Measurements from ENCODE around the gene PTCD3.
A peak's percentile ranks its signal among the peaks of the same experiment; 100 is the strongest.

Gene PTCD3

GRCh38 chr2:86105969-86106945 is at the start of gene PTCD3:
Gene PTCD3, plus strand, starts transcription at chr2:86106235. Its CDS starts 13 bp downstream, at chr2:86106248.
- DNase-seq (ENCODE audit: low read depth): peak; percentile 88

GRCh38 chr2:86056590-86057331 is 49.3 kb upstream of the PTCD3 start:
- no peak for DNase-seq (ENCODE audit: low read depth)

- no peak for DNase-seq (ENCODE audit: low read depth)
These were observed 44.0 kb upstream of the PTCD3 start for GRCh38 chr2:86062043-86062442.

GRCh38 chr2:86064006-86064405 is 42.0 kb upstream of the PTCD3 start:
- no peak for DNase-seq (ENCODE audit: low read depth)

GRCh38 chr2:86065512-86065911 is 40.5 kb upstream of the PTCD3 start:
- DNase-seq (ENCODE audit: low read depth): no peak

GRCh38 chr2:86066007-86066578 is 39.9 kb upstream of the PTCD3 start:
- no peak for DNase-seq (ENCODE audit: low read depth)

- DNase-seq (ENCODE audit: low read depth): no peak
These were observed 39.1 kb upstream of the PTCD3 start for GRCh38 chr2:86066915-86067314.

- no peak for DNase-seq (ENCODE audit: low read depth)
These were observed 37.9 kb upstream of the PTCD3 start for GRCh38 chr2:86068136-86068588.

GRCh38 chr2:86068648-86069047 is 37.4 kb upstream of the PTCD3 start:
- no peak for DNase-seq (ENCODE audit: low read depth)

- no peak for DNase-seq (ENCODE audit: low read depth)
These were observed 36.8 kb upstream of the PTCD3 start for GRCh38 chr2:86069091-86069685.

GRCh38 chr2:86069783-86070339 is 36.2 kb upstream of the PTCD3 start:
- no peak for DNase-seq (ENCODE audit: low read depth)

GRCh38 chr2:86070868-86071267 is 35.2 kb upstream of the PTCD3 start:
- no peak for DNase-seq (ENCODE audit: low read depth)

GRCh38 chr2:86072271-86072858 is 33.7 kb upstream of the PTCD3 start:
- no peak for DNase-seq (ENCODE audit: low read depth)

GRCh38 chr2:86073225-86073624 is 32.8 kb upstream of the PTCD3 start:
- DNase-seq (ENCODE audit: low read depth): no peak

GRCh38 chr2:86074256-86074655 is 31.8 kb upstream of the PTCD3 start:
- no peak for DNase-seq (ENCODE audit: low read depth)

- no peak for DNase-seq (ENCODE audit: low read depth)
These were observed 31.2 kb upstream of the PTCD3 start for GRCh38 chr2:86074811-86075210.

- no peak for DNase-seq (ENCODE audit: low read depth)
These were observed 30.1 kb upstream of the PTCD3 start for GRCh38 chr2:86075886-86076285.

GRCh38 chr2:86078774-86079545 is 27.1 kb upstream of the PTCD3 start:
- no peak for DNase-seq (ENCODE audit: low read depth)

GRCh38 chr2:86079981-86080911 is 25.8 kb upstream of the PTCD3 start:
- peak; percentile 53 for DNase-seq (ENCODE audit: low read depth)

- DNase-seq (ENCODE audit: low read depth): no peak
These were observed 24.3 kb upstream of the PTCD3 start for GRCh38 chr2:86081724-86082123.

All from stimulated activated CD8-positive, alpha-beta memory T cell treated with anti-CD3 and anti-CD28 coated beads, Interleukin-7, amount 100 ng/mL, for 24 hours (primary cell).